Measurements from ENCODE around the gene COL6A2. TPM values are rescaled to one million over a fixed set of nuclear protein-coding genes. Genes with fewer than 3 reads are reported as not detected.

COL6A2 gene
- total RNA-seq, 4 donors from 2014 or later: 942 to 1,525 (median 1,202) TPM

DNA sequence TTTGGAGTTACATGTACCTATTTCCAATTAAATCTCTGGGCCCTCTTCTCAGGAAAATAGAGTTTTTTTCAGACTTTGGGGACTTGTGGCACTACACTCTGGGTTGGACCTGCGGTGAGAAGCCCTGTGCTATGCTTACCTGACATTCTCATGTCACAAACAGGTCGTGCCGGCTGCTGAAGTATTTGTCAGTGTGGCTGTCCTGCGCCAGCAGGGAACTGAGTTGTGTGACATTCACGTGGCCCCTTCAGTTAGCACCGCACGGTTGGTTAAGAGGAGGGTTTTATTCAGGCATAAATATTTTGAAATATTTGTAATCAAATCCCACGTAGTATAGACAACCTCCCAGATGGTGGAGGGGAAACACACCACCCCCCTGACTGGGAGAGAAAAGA lies 6.3 kb upstream of the COL6A2 start:
- H3K27ac ChIP-seq (replicated peaks in 1 of 4): peak overlapping the region; percentile 99 to 100 (median 99)
- H3K27me3 ChIP-seq: no peaks in the 10 kb centered on the region
- H3K9me3 ChIP-seq: peaks cover 0 to 4% (median 0%) of the 10 kb centered on the region in 4 donors
- 60% methylated on average over 8 of the region's 8 CpGs for WGBS
- no peaks in the 10 kb centered on the region for H3K36me3 ChIP-seq
- intact Hi-C loops (cut with DNase I): no loop called here
- DNase-seq (ENCODE audit: extremely low spot score): no peak
- H3K4me1 ChIP-seq: peaks cover 18 to 60% (median 55%) of the 10 kb centered on the region in 4 donors
- TF ChIP-seq POLR2AphosphoS5 (IDR thresholded peaks at IDR 0.05) (no peak), EP300 (IDR thresholded peaks at IDR 0.05) (no peak), POLR2A (IDR thresholded peaks at IDR 0.05; ENCODE audit: low read depth) (no peak)
- TF ChIP-seq, protein P1, sequence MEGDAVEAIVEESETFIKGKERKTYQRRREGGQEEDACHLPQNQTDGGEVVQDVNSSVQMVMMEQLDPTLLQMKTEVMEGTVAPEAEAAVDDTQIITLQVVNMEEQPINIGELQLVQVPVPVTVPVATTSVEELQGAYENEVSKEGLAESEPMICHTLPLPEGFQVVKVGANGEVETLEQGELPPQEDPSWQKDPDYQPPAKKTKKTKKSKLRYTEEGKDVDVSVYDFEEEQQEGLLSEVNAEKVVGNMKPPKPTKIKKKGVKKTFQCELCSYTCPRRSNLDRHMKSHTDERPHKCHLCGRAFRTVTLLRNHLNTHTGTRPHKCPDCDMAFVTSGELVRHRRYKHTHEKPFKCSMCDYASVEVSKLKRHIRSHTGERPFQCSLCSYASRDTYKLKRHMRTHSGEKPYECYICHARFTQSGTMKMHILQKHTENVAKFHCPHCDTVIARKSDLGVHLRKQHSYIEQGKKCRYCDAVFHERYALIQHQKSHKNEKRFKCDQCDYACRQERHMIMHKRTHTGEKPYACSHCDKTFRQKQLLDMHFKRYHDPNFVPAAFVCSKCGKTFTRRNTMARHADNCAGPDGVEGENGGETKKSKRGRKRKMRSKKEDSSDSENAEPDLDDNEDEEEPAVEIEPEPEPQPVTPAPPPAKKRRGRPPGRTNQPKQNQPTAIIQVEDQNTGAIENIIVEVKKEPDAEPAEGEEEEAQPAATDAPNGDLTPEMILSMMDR (IDR thresholded peaks at IDR 0.05): no peak
- H3K4me3 ChIP-seq: peak overlapping the region; percentile 34 to 51 (median 37)

DNA sequence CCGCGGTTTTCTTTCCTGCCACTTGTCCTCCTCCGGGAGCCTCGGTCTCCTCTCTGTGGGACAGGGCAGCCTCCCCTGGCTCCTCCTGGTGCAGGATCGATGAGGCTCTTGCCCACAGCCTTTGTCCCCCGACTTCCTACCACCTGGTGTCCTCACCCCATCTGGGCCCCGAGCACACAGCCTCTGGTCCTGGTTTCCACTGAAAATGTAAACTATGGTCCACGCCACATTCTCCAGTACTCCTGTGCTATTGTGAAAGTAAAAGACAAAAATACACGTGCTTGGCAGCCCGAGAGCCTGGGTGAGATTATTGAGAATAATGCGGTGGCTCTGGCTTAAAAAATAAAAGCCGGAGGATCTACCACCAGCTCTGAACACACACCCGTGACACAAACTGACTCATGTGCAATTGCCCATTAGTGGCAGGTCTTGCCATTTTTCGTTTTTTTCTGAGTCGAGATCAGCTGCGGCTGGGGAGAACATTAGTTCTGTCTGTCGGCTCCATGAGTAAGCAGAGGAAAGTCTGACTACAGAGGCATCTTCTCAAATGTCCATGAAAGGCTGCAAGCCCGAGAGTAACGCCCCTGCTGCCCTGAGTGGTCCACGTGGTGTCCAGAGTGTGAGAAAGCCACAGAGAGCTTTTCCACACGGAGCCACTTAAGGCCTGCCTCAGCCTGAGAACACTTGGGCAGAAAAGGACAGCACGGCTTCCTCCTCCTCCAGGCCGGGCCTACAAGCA lies 5.7 kb upstream of the COL6A2 start:
- intact Hi-C loops (cut with DNase I): no loop called here
- 30% methylated on average over 21 of the region's 23 CpGs for WGBS
- DNase-seq (ENCODE audit: extremely low spot score): peak; percentile 94
- Histone ChIP-seq H3K27ac (replicated peaks in 1 of 4) (peak overlapping the region; percentile 99 to 100 (median 99)), H3K36me3 (no peaks in the 10 kb centered on the region), H3K9me3 (peaks cover 0 to 4% (median 0%) of the 10 kb centered on the region in 4 donors), H3K4me3 (peak overlapping the region; percentile 34 to 51 (median 37)), H3K27me3 (no peaks in the 10 kb centered on the region), H3K4me1 (peaks cover 21 to 66% (median 61%) of the 10 kb centered on the region in 4 donors)
- TF ChIP-seq, protein P1 (IDR thresholded peaks at IDR 0.05): no peak
- TF ChIP-seq POLR2AphosphoS5 (IDR thresholded peaks at IDR 0.05) (peak; percentile 92 to 95), EP300 (IDR thresholded peaks at IDR 0.05) (no peak), POLR2A (IDR thresholded peaks at IDR 0.05; ENCODE audit: low read depth) (peak; percentile 7)

DNA sequence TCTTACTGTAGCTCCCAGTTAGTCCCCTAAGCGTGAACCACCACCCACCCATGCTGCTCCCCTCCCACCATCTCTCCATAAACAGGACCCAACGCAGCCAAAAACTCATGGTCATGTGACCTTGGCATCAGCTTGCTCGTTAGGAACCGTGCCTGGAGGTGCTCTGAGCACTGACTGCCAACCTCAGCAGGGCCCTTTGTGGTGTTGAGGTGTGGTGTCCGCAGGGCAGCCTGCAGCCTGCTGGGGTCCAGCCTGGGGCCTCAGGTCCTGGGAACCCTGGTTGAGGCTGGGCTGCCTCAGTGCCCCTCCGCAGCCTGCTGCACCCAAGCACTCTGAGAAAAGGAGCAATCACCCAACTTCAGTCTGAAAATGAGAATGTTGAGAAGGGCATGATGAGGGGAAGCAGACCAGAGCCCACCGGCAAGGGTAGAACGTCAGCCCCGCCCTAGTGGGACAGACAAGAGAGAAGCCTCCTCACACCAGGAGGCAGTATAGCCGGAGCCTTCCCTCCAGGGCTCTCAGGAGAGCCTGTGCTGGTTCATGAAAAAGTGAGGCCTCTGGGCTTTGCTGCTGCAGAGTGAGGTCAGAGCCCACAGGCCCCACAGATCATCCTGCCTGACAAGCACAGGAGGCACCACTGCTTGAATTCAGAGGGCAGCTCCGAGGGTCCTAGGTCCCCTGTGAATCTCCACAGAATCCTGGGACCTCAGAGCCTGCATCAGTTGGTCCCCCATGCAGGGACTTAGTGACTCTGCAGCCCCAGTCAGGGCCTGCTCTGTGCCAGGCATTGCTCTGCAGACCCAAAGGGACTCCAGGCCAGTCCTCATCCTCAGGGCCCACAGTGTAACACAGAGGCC lies 4.9 kb upstream of the COL6A2 start:
- peak overlapping the region; percentile 99 to 100 (median 99) for H3K27ac ChIP-seq (replicated peaks in 1 of 4)
- H3K4me1 ChIP-seq: peaks cover 28 to 71% (median 67%) of the 10 kb centered on the region in 4 donors
- WGBS: 64% methylated on average over 11 of the region's 11 CpGs
- peak overlapping the region in 2 of 4 donors; percentile 34 to 37 for H3K4me3 ChIP-seq
- peak; percentile 92 for DNase-seq (ENCODE audit: extremely low spot score)
- TF ChIP-seq, protein P1 (IDR thresholded peaks at IDR 0.05): no peak
- TF ChIP-seq POLR2AphosphoS5 (IDR thresholded peaks at IDR 0.05): no peak
- TF ChIP-seq POLR2A (IDR thresholded peaks at IDR 0.05; ENCODE audit: low read depth): no peak
- no peak for TF ChIP-seq EP300 (IDR thresholded peaks at IDR 0.05)
- peaks cover 0 to under 1% (median 0%) of the 10 kb centered on the region in 4 donors for H3K27me3 ChIP-seq
- H3K36me3 ChIP-seq: no peaks in the 10 kb centered on the region
- intact Hi-C loops (cut with DNase I): no loop called here
- peaks cover 0 to 3% (median 0%) of the 10 kb centered on the region in 4 donors for H3K9me3 ChIP-seq

DNA sequence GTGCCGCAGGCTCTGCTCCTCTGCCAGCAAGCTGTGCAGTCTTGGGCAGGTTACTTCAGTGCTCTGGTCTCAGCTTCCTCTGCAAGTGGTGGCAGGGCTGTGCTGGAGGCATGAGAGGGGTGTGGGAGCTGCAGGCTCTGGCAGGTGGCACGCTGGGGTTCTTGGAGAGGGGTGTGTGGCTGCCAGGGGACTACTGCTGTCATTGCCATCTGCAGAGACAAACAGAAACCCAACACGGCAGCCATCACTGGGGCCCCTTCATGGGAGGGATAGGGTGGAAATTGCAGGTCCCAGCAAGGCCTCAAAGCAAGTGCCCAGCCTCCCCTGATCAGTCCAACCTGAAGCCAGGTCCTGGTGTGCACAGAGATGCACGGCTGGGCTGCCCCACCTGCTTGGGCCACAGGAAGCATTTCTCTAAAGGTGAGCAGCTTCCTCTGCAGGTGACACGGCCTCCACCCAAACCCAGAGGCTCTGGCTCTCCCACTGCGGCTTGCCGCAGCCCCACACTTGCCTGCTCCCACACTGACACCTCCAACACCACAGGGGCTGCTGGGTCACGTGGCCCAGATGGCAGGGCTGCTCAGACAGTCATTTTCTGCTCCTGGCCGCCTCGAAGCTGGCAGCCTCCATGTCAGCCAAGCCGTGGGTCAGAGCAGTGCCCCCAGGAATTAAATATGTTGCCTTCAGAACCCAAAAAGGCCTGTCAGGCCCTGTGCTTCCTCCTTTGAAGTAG lies 4.1 kb upstream of the COL6A2 start:
- Histone ChIP-seq H3K4me1 (peaks cover 28 to 71% (median 68%) of the 10 kb centered on the region in 4 donors), H3K27ac (replicated peaks in 1 of 4) (peak overlapping the region; percentile 99 to 100 (median 99)), H3K36me3 (no peaks in the 10 kb centered on the region), H3K9me3 (no peaks in the 10 kb centered on the region), H3K27me3 (peaks cover 0 to 7% (median 0%) of the 10 kb centered on the region in 4 donors), H3K4me3 (no peak overlapping the region)
- peak; percentile 89 for DNase-seq (ENCODE audit: extremely low spot score)
- TF ChIP-seq POLR2A (IDR thresholded peaks at IDR 0.05; ENCODE audit: low read depth) (no peak), EP300 (IDR thresholded peaks at IDR 0.05) (no peak), POLR2AphosphoS5 (IDR thresholded peaks at IDR 0.05) (no peak)
- TF ChIP-seq, protein P1 (IDR thresholded peaks at IDR 0.05): no peak
- intact Hi-C loops (cut with DNase I): no loop called here
- WGBS: 78% methylated on average over 4 of the region's 11 CpGs

Data from esophagus muscularis mucosa (tissue), 4 donors.